ENCODE data around the gene PKN1. TPM values are rescaled to one million over a fixed set of nuclear protein-coding genes. Genes with fewer than 3 reads are reported as not detected.

PKN1 gene
- total and polyA plus RNA-seq, 2 of the 4 experiments (the other 2 are of a cell fraction) = 39.1 to 41.4 TPM

Small RNA genes lying within 50 kb of the gene (microRNA-seq; reads per million reads assigned to microRNA genes)
- gene SNRPGP15 (ENCODE audit: insufficient read depth, insufficient read length) = not detected

Small RNA genes lying within 50 kb of the gene (small RNA-seq; reads per million reads assigned to genes)
- 0 reads per million in 5 experiments for gene SNRPGP15

Other genes with a start within 250 kb of the PKN1 start
- gene ADGRL1, start 227.1 kb upstream of the PKN1 start, total RNA-seq (2012; rRNA removed) = 0.72 and 1.4 TPM in 2 replicates
- 2.2 and 2.4 TPM in 2 replicates for gene ADGRL1, start 227.1 kb upstream of the PKN1 start, polyA plus RNA-seq (2012; rRNA removed)
- 7.5 and 7.7 TPM in 2 replicates for gene ADGRE5, start 51.9 kb upstream of the PKN1 start, total RNA-seq (2012; rRNA removed)
- gene ADGRE5, start 51.9 kb upstream of the PKN1 start, polyA plus RNA-seq (2012; rRNA removed) = 14.6 and 15.0 TPM in 2 replicates
- 77.5 and 83.0 TPM in 2 replicates for gene DDX39A, start 14.0 kb upstream of the PKN1 start, total RNA-seq (2012; rRNA removed)
- 82.5 and 89.3 TPM in 2 replicates for gene DDX39A, start 14.0 kb upstream of the PKN1 start, polyA plus RNA-seq (2012; rRNA removed)
- 0.28 and 0.54 TPM in 2 replicates for gene PTGER1, start 42.0 kb downstream of the PKN1 start, total RNA-seq (2012; rRNA removed)
- 0.60 and 1.6 TPM in 2 replicates for gene PTGER1, start 42.0 kb downstream of the PKN1 start, polyA plus RNA-seq (2012; rRNA removed)
- gene GIPC1, start 62.8 kb downstream of the PKN1 start, total RNA-seq (2012; rRNA removed) = 74.2 and 77.5 TPM in 2 replicates
- gene GIPC1, start 62.8 kb downstream of the PKN1 start, polyA plus RNA-seq (2012; rRNA removed) = 133 and 153 TPM in 2 replicates
- gene DNAJB1, start 85.1 kb downstream of the PKN1 start, total RNA-seq (2012; rRNA removed) = 82.5 and 88.2 TPM in 2 replicates
- 91.1 and 95.4 TPM in 2 replicates for gene DNAJB1, start 85.1 kb downstream of the PKN1 start, polyA plus RNA-seq (2012; rRNA removed)
- 35.8 and 46.2 TPM in 2 replicates for gene TECR, start 96.3 kb downstream of the PKN1 start, total RNA-seq (2012; rRNA removed)
- 81.2 and 102 TPM in 2 replicates for gene TECR, start 96.3 kb downstream of the PKN1 start, polyA plus RNA-seq (2012; rRNA removed)
- 337 and 436 TPM in 2 replicates for gene NDUFB7, start 138.8 kb downstream of the PKN1 start, total RNA-seq (2012; rRNA removed)
- gene NDUFB7, start 138.8 kb downstream of the PKN1 start, polyA plus RNA-seq (2012; rRNA removed) = 523 and 591 TPM in 2 replicates
- gene CLEC17A, start 149.8 kb downstream of the PKN1 start, total RNA-seq (2012; rRNA removed) = not detected in 2 replicates
- gene CLEC17A, start 149.8 kb downstream of the PKN1 start, polyA plus RNA-seq (2012; rRNA removed) = 0.05 TPM in 1 of 2 replicates, not detected in the other
- not detected in 2 replicates for gene ADGRE3, start 241.5 kb downstream of the PKN1 start, total RNA-seq (2012; rRNA removed)
- gene ADGRE3, start 241.5 kb downstream of the PKN1 start, polyA plus RNA-seq (2012; rRNA removed) = not detected in 2 replicates

Data from IMR-90 (cell line).